ENCODE data around the gene ADAMTS12.

- no peak for TF ChIP-seq CTCF (conservative IDR thresholded peaks at IDR 0.05; ENCODE audit: low read length)
- TF ChIP-seq EZH2phosphoT487 (IDR thresholded peaks at IDR 0.05; ENCODE audit: borderline replicate concordance, low read depth, low read length) = no peak
Observed at GRCh38 chr5:33769968-33770367, 121.8 kb downstream of the ADAMTS12 start.

Data from OCI-LY7 (cell line).